ENCODE results near the gene SIGLEC10. TPM values are rescaled to one million over a fixed set of nuclear protein-coding genes. Genes with fewer than 3 reads are reported as not detected.
A peak's percentile ranks its signal among the peaks of the same experiment; 100 is the strongest.

The SIGLEC10 gene
- total RNA-seq, 4 donors from 2014 or later, result 1.2 to 3.5 (median 1.6) TPM

DNA sequence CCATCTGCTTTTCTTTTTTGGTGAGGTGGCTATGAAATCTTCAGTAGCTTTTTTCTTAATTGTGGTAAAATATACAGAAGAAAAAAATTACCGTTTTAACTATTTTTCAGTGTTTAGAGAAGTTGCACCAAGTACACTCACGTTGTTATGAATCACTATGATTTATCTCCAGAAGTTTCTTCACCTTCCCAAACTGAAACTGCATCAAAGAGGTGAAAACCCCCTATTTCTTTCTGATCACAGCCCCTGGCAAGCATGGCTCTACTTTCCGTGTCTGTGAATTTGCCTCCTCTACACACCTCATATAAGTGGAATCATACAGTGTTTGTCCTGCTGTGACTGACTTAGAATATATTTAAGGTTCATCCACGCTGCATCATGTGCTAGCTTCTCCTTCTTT is 15.6 kb upstream of the SIGLEC10 start:
- no peak overlapping the region for H3K27ac ChIP-seq
- H3K9me3 ChIP-seq, result no peaks in the 10 kb centered on the region
- TF ChIP-seq POLR2A (IDR thresholded peaks at IDR 0.05) (no peak), EP300 (IDR thresholded peaks at IDR 0.05) (no peak), POLR2AphosphoS5 (IDR thresholded peaks at IDR 0.05) (no peak)
- TF ChIP-seq, protein P1, sequence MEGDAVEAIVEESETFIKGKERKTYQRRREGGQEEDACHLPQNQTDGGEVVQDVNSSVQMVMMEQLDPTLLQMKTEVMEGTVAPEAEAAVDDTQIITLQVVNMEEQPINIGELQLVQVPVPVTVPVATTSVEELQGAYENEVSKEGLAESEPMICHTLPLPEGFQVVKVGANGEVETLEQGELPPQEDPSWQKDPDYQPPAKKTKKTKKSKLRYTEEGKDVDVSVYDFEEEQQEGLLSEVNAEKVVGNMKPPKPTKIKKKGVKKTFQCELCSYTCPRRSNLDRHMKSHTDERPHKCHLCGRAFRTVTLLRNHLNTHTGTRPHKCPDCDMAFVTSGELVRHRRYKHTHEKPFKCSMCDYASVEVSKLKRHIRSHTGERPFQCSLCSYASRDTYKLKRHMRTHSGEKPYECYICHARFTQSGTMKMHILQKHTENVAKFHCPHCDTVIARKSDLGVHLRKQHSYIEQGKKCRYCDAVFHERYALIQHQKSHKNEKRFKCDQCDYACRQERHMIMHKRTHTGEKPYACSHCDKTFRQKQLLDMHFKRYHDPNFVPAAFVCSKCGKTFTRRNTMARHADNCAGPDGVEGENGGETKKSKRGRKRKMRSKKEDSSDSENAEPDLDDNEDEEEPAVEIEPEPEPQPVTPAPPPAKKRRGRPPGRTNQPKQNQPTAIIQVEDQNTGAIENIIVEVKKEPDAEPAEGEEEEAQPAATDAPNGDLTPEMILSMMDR (IDR thresholded peaks at IDR 0.05), result no peak
- DNase-seq (ENCODE audit: low spot score in 2 of 2), result no peak
- peaks cover 4% of the 10 kb centered on the region for H3K27me3 ChIP-seq
- no peaks in the 10 kb centered on the region for H3K36me3 ChIP-seq
- H3K4me3 ChIP-seq, result no peak overlapping the region
- WGBS, result 66% methylated on average over 4 of the region's 4 CpGs
- no peaks in the 10 kb centered on the region for H3K4me1 ChIP-seq

DNA sequence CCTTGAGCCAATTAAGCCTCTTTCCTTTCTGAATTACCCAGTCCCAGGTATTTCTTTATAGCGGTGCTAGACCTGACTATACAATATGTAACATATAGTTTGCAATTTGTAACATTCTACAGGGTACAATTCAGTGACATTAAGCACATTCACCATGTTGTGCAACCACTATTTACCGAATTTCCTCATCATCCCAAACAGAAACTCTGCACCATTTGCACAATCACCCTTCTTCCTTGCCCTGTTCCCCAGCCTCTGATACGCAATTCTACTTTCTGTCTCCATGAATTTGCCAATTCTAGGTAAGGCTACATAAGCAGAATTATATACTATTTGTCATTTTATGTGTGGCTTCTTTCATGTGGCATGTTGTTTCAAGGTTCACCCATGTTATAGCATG is 13.7 kb upstream of the SIGLEC10 start:
- no peaks in the 10 kb centered on the region for H3K36me3 ChIP-seq
- TF ChIP-seq, protein P1 (IDR thresholded peaks at IDR 0.05), result no peak
- TF ChIP-seq POLR2AphosphoS5 (IDR thresholded peaks at IDR 0.05) (no peak), EP300 (IDR thresholded peaks at IDR 0.05) (no peak), POLR2A (IDR thresholded peaks at IDR 0.05) (no peak)

DNA sequence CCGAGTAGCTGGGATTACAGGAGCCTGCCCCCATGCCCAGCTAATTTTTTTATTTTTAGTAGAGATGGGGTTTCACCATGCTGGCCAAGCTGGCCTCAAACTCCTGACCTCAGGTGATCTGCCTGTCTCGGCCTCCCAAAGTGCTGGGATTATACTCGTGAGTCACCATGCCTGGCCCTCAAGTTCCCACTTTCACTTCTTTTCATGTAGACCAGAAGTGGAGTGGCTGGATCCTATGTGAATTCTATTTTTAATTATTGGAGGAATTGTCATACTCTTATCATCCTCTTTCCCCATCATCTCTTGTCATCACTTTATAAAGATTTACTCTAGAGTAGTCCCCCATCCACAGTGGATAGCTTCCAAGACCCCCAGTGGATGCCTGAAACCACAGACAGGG is 12.8 kb upstream of the SIGLEC10 start:
- TF ChIP-seq EP300 (IDR thresholded peaks at IDR 0.05) (no peak), POLR2AphosphoS5 (IDR thresholded peaks at IDR 0.05) (no peak), POLR2A (IDR thresholded peaks at IDR 0.05) (no peak)
- TF ChIP-seq, protein P1 (IDR thresholded peaks at IDR 0.05), result no peak
- Histone ChIP-seq H3K27ac (no peak overlapping the region), H3K36me3 (no peaks in the 10 kb centered on the region), H3K4me3 (no peak overlapping the region), H3K4me1 (no peaks in the 10 kb centered on the region), H3K9me3 (no peaks in the 10 kb centered on the region), H3K27me3 (peaks cover 6% of the 10 kb centered on the region)
- WGBS, result 72% methylated on average over 3 of the region's 3 CpGs
- no peak for DNase-seq (ENCODE audit: low spot score in 2 of 2)

More for the DNA sequence above, 13.7 kb upstream of the SIGLEC10 start:
- no peak overlapping the region for H3K27ac ChIP-seq
- H3K4me1 ChIP-seq, result no peaks in the 10 kb centered on the region
- no peaks in the 10 kb centered on the region for H3K9me3 ChIP-seq
- H3K4me3 ChIP-seq, result no peak overlapping the region
- DNase-seq (ENCODE audit: low spot score in 2 of 2), result no peak
- H3K27me3 ChIP-seq, result peaks cover 4% of the 10 kb centered on the region
- WGBS, result 71% methylated on average over 3 of the region's 3 CpGs

DNA sequence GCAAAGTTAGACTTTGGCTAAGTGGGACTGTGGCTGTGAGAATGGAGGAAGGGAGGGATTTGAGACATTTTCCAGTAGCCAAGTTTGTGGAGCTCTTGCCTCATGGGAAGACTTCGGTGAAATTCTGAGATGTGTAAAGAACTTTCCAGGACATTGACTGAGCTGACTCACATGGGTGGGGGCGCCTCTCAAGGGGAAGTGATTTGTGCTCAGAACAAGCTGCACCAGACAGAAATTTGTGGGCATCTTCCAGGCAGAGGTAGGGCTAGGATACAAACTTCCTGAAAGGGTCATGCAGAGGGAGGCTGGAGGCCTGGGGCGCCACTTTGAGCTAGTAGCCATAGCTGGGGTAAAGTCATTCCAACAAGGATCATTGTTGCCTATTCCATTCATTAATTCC is 9.8 kb upstream of the SIGLEC10 start:
- no peaks in the 10 kb centered on the region for H3K4me1 ChIP-seq
- DNase-seq (ENCODE audit: low spot score in 2 of 2), result no peak
- no peak overlapping the region for H3K27ac ChIP-seq
- no peaks in the 10 kb centered on the region for H3K36me3 ChIP-seq
- 67% methylated on average over 3 of the region's 3 CpGs for WGBS
- peaks cover 5% of the 10 kb centered on the region for H3K27me3 ChIP-seq
- TF ChIP-seq, protein P1 (IDR thresholded peaks at IDR 0.05), result no peak
- TF ChIP-seq POLR2AphosphoS5 (IDR thresholded peaks at IDR 0.05) (no peak), POLR2A (IDR thresholded peaks at IDR 0.05) (no peak), EP300 (IDR thresholded peaks at IDR 0.05) (no peak)
- no peak overlapping the region for H3K4me3 ChIP-seq
- H3K9me3 ChIP-seq, result no peaks in the 10 kb centered on the region

DNA sequence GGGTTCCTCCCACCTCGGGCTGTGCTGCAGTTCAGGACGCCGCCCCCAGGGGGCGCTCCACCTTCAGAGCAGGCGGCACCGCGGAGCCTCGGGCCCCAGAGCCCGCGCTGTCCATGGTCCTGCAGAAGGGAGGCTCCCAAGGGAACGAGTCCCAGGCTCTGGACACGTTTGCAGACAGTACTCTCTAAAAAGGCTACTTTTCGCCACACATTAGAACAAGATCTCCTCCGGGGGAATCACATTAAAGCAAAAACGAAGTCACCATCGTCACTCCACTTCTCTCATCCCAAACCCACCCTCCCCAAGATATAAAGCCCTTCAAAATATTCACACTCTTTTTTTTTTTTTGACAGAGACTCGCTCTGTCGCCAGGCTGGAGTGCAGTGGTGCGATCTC is 4.6 kb upstream of the SIGLEC10 start:
- peak; percentile 69 to 86 for DNase-seq (ENCODE audit: low spot score in 2 of 2)
- no peaks in the 10 kb centered on the region for H3K9me3 ChIP-seq
- TF ChIP-seq, protein P1 (IDR thresholded peaks at IDR 0.05), result peak; percentile 72 to 96
- no peak for TF ChIP-seq POLR2AphosphoS5 (IDR thresholded peaks at IDR 0.05)
- TF ChIP-seq EP300 (IDR thresholded peaks at IDR 0.05), result no peak
- H3K4me3 ChIP-seq, result no peak overlapping the region
- no peak overlapping the region for H3K27ac ChIP-seq
- 14% methylated on average over 17 of the region's 19 CpGs for WGBS
- no peaks in the 10 kb centered on the region for H3K4me1 ChIP-seq
- no peaks in the 10 kb centered on the region for H3K36me3 ChIP-seq
- peaks cover 28% of the 10 kb centered on the region for H3K27me3 ChIP-seq
